Mucosa of rectum (tissue), 2 donors: ENCODE measurements around the gene RAB7A.
"Not testable (repeated sequence)": the region's sequence is repeated elsewhere in the genome, so short reads cannot be mapped to it uniquely, and the experiment has no call there.

Experiments used
- H3K27ac ChIP-seq, 2 donors: one replicate each; pipeline ENCODE4 v1.7.0; 2013; ENCODE audit warnings: inconsistent platforms in 2 of 2, low read depth in 2 of 2, low read length in 2 of 2
- H3K27me3 ChIP-seq, 2 donors: one replicate each; pipeline ENCODE4 v1.7.0; 2013; ENCODE audit warnings: low read length in 2 of 2; ENCODE audit not compliant: control insufficient read depth in 2 of 2, insufficient read depth in 2 of 2
- H3K36me3 ChIP-seq, 2 donors: one replicate each; pipeline ENCODE4 v1.7.0; 2013; ENCODE audit warnings: low read length in 2 of 2; ENCODE audit not compliant: control insufficient read depth in 2 of 2, insufficient read depth in 2 of 2
- H3K4me1 ChIP-seq, 2 donors: one replicate each; pipeline ENCODE4 v1.7.0; 2013; ENCODE audit warnings: low read length in 2 of 2, mild to moderate bottlenecking in 1 of 2; ENCODE audit not compliant: control insufficient read depth in 2 of 2, insufficient read depth in 2 of 2
- H3K4me3 ChIP-seq, 2 donors: one replicate each; pipeline ENCODE4 v1.7.0; 2013; ENCODE audit warnings: low read length in 2 of 2
- H3K9ac ChIP-seq, 2 donors: one replicate each; pipeline ENCODE4 v1.7.0; 2013; ENCODE audit warnings: low read length in 2 of 2, low read depth in 1 of 2, mild to moderate bottlenecking in 1 of 2
- H3K9me3 ChIP-seq, 2 donors: one replicate each; pipeline ENCODE4 v1.7.0; 2013; ENCODE audit warnings: low read length in 2 of 2; ENCODE audit not compliant: control insufficient read depth in 2 of 2
- donor health status: healthy.
- donor health status: Normal muscosa, but diverticular disease.

RAB7A gene

DNA sequence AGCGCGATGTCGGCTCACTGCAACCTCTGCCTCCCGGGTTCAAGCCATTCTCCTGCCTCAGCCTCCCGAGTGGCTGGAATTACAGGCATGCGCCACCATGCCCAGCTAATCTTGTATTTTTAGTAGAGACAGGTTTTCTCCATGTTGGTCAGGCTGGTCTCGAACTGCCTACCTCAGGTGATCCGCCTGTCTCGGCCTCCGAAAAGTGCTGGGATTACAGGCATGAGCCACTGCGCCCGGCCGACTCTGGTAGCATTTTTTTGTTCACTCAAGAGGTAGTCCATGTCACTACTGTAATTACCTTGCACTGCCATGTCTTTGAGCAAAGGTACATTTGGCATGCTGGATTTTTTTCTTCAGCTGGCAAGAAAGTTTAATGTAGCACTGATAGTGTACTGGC is 2.5 kb downstream of the RAB7A start:
- H3K4me3 ChIP-seq, H3K9me3 ChIP-seq, H3K27me3 ChIP-seq, H3K27ac ChIP-seq, H3K36me3 ChIP-seq, H3K9ac ChIP-seq: not testable (repeated sequence)
- H3K4me1 ChIP-seq: peaks cover 19 to 21% of the 10 kb centered on the region in 2 donors

DNA sequence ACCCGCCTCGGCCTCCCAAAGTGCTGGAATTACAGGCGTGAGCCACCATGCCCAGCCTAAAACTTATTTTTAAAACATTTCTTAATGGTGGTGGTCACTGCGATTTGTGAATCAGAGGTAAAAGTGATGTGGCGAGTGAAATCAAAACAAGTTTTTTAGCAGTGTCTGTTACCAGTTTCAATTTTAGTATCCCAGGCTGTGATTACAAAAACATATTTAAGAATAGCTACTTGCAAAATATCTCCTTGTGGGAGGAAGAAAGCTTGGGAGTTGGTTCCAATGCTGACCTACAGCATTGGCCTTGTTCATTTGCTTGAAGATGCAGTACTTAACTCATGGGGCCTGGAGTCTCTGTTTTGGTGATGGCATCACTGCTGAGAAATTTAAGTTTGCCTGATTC is 4.5 kb downstream of the RAB7A start:
- H3K9me3 ChIP-seq: no peaks in the 10 kb centered on the region
- H3K27me3 ChIP-seq: no peaks in the 10 kb centered on the region
- no peak overlapping the region for H3K27ac ChIP-seq
- peaks cover 25 to 28% of the 10 kb centered on the region in 2 donors for H3K4me1 ChIP-seq
- no peaks in the 10 kb centered on the region for H3K36me3 ChIP-seq
- H3K9ac ChIP-seq: no peak overlapping the region
- H3K4me3 ChIP-seq: no peak overlapping the region

DNA sequence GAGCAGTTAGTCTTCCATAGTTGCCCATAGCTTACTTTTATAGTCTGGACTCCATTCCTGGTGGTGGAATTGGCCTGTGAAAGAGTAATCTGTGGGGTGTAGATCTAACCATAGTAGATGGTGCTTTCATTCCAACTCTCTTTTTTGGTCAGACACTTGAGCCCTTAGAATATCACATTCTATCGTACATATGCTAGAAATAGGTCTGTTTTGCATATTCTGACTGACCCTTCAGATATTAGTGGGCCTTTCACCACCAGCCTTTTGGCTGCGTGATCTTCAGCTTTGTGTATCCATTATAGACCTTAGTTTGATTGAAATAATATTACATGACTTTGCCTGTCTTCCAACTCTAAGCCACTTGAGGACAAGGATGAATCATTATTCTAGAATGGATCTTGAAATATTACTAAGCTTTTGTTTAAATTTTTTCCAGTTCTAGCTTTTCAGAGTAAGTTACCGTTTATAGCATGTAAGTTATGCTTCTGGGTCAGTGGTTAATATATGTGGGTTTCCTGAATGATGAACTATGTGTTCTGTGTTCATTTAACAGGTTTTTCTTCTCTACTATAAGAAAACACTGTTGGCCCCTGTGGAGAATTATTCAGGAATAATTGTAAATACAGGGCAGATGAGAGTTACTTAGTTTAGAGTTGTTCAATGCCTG is 8.7 kb downstream of the RAB7A start:
- Histone ChIP-seq H3K9me3 (no peaks in the 10 kb centered on the region), H3K9ac (no peak overlapping the region), H3K4me3 (no peak overlapping the region), H3K27me3 (no peaks in the 10 kb centered on the region), H3K36me3 (peaks cover 0 to 5% of the 10 kb centered on the region in 2 donors), H3K27ac (no peak overlapping the region), H3K4me1 (peaks cover 9 to 22% of the 10 kb centered on the region in 2 donors)

DNA sequence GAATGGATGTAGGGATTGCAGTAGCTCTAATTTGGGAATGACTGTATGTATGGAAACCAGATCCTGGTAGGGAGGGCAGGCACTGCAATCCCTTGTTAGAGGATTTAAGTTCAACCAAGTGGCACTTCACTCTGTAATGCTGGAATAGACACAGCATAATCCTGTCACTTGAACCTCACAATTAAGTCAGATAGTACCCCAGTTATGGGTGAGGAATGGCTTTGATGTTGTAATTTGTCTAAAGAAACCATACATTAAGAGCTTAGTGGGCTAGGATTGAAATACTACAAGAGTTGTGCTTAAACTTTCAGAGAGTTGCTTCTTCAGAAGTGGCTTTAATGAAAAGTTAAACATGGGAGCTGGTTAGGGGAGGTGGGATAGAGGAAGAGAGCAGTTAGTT is 9.3 kb downstream of the RAB7A start:
- H3K4me1 ChIP-seq: peaks cover 9 to 20% of the 10 kb centered on the region in 2 donors
- no peak overlapping the region for H3K27ac ChIP-seq
- no peaks in the 10 kb centered on the region for H3K27me3 ChIP-seq
- H3K36me3 ChIP-seq: peaks cover 0 to 5% of the 10 kb centered on the region in 2 donors
- no peak overlapping the region for H3K4me3 ChIP-seq
- no peak overlapping the region for H3K9ac ChIP-seq
- no peaks in the 10 kb centered on the region for H3K9me3 ChIP-seq

DNA sequence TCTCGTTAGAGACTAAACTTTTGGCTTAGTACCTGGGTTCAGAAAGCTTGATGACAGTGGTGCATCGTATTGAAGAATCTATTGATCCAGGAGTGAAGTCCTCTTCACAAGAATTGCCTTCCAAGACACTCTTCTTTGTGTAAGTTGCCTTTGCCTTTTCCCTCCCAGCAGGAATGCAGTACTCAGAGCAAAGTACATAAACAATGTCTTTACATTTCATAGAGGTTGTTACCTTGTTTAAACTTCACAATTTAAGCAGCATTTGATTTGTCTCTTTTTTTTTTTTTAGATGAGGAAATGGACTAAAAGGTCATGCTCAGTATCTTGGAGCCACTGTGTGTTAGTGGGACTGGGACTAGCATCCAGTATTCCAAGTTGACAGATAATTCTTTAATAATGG is 9.9 kb downstream of the RAB7A start:
- Histone ChIP-seq H3K4me3 (no peak overlapping the region), H3K9ac (no peak overlapping the region), H3K4me1 (peaks cover 5 to 20% of the 10 kb centered on the region in 2 donors), H3K27me3 (no peaks in the 10 kb centered on the region), H3K36me3 (peaks cover 0 to 5% of the 10 kb centered on the region in 2 donors), H3K9me3 (no peaks in the 10 kb centered on the region), H3K27ac (no peak overlapping the region)

DNA sequence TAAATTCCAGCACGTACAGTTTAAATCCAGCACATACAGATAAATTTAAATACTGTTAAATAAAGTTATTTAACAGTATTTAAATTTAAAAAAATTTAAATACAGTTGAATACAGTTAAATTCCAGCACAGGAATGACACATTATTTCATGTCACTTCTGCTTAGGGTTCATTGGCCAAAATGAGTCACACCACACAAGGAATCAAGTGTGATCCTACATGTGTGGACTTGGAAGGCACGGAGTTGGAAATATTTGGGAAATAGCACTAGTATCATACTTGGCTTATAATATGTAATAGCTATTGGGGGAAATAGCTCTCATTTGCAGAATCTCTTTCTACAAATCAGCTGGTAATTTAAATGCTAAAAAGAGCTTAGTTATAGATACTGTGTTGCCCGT is 10.6 kb downstream of the RAB7A start:
- Histone ChIP-seq H3K9me3 (no peaks in the 10 kb centered on the region), H3K9ac (no peak overlapping the region), H3K4me1 (peaks cover 5 to 20% of the 10 kb centered on the region in 2 donors), H3K27me3 (no peaks in the 10 kb centered on the region), H3K4me3 (no peak overlapping the region), H3K27ac (no peak overlapping the region), H3K36me3 (peaks cover 0 to 7% of the 10 kb centered on the region in 2 donors)

DNA sequence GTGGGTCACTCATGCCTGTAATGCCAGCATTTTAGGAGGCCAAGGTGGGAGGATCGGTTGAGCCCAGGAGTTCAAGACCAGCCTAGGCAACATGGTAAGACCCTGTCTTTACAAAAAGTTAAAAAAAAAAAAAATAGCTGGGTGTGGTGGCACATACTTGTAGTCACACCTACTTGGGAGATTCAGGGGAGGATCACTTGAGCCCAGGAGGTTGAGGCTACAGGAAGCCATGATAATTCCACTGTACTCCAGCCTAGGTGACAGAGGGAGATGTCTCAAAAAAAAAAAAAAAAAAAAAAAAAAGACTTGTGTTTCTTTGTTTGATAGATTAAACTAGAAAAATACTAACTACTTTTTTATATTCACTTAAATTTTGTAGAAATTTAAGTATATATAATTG is 14.6 kb downstream of the RAB7A start:
- Histone ChIP-seq H3K36me3 (peaks cover 0 to 16% of the 10 kb centered on the region in 2 donors), H3K4me3 (no peak overlapping the region), H3K27ac (no peak overlapping the region), H3K9me3 (no peaks in the 10 kb centered on the region), H3K4me1 (peaks cover 0 to 5% of the 10 kb centered on the region in 2 donors), H3K9ac (no peak overlapping the region), H3K27me3 (no peaks in the 10 kb centered on the region)

DNA sequence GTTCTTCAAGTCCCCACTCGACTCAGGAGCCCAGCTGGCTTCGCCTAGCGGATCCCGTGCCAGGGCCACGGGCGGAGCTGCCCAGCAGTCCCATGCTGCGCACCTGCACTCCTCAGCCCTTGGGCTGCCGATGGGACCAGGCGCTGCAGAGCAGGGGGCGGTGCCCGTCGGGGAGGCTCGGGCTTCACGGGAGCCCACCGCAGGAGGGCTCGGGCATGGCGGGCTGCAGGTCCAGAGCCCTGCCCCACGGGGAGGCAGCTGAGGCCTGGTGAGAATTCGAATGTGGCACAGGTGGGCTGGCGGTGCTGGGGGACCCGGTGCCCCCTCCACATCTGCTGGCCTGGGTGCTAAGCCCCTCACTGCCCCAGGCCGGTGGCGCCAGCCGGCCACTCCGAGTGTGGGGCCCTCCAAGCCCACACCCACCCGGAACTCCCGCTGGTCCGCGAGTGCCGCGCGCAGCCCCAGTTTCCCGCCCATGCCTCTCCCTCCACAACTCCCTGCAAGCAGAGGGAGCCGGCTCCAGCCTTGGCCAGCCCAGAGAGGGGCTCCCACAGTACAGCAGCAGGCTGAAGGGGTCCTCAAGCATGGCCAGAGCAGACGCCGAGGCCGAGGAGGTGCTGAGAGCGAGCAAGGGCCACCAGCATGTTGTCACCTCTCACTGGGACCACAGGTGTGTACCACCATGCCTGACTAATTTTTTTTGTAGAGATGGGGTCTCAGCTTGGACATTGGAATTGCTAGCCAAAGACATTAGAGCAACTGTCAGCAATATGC is 17.0 kb downstream of the RAB7A start:
- Histone ChIP-seq H3K27ac (no peak overlapping the region), H3K36me3 (peaks cover 0 to 18% of the 10 kb centered on the region in 2 donors), H3K9ac (no peak overlapping the region), H3K9me3 (no peaks in the 10 kb centered on the region), H3K4me1 (no peaks in the 10 kb centered on the region), H3K27me3 (no peaks in the 10 kb centered on the region), H3K4me3 (no peak overlapping the region)

DNA sequence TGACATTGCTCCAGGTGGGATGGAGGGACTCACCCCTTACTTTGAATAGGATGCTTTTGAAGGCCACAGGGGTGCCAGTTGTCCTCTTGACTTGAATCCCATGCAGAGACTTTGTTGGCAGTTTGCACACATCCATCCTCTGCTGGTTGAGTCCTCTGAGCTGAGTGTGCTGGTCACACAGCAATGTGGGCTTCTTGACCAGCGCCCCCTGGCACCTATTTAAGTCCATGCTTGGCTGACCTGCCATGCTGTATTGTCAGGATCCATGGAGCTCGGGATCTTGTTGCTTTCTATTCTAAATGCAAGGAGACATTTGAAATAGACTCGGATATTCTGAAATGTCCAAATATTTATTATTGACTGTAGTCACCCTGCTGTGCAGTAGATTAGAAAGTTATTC is 19.8 kb downstream of the RAB7A start:
- no peak overlapping the region for H3K27ac ChIP-seq
- H3K27me3 ChIP-seq: no peaks in the 10 kb centered on the region
- no peaks in the 10 kb centered on the region for H3K9me3 ChIP-seq
- H3K9ac ChIP-seq: no peak overlapping the region
- no peak overlapping the region for H3K4me3 ChIP-seq
- H3K4me1 ChIP-seq: peaks cover 0 to 5% of the 10 kb centered on the region in 2 donors
- H3K36me3 ChIP-seq: peaks cover 0 to 13% of the 10 kb centered on the region in 2 donors

DNA sequence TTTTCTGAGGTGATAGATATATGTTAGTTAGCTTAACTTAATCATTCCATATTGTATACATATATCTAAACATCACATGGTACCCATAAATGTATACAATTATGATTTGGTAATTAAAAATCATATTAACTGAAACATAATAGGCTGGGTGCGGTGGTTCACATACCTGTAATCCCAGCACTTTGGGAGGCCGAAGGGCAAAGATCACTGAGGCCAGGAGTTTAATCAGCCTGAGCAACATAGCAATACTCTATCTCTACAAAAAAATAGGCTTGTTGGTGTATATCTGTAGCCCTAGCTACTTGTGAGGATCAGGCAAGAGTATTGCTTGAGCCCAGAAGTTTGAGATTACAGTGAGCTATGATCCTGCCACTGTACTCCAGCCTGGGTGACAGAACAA is 20.9 kb downstream of the RAB7A start:
- Histone ChIP-seq H3K4me1 (peaks cover 0 to 5% of the 10 kb centered on the region in 2 donors), H3K36me3 (peaks cover 0 to 9% of the 10 kb centered on the region in 2 donors)

More for the DNA sequence above, 20.9 kb downstream of the RAB7A start:
- Histone ChIP-seq H3K27ac (no peak overlapping the region), H3K9ac (no peak overlapping the region), H3K9me3 (no peaks in the 10 kb centered on the region), H3K27me3 (no peaks in the 10 kb centered on the region), H3K4me3 (no peak overlapping the region)
